ENCODE data around the gene CCDC40.

Gene CCDC40

DNA sequence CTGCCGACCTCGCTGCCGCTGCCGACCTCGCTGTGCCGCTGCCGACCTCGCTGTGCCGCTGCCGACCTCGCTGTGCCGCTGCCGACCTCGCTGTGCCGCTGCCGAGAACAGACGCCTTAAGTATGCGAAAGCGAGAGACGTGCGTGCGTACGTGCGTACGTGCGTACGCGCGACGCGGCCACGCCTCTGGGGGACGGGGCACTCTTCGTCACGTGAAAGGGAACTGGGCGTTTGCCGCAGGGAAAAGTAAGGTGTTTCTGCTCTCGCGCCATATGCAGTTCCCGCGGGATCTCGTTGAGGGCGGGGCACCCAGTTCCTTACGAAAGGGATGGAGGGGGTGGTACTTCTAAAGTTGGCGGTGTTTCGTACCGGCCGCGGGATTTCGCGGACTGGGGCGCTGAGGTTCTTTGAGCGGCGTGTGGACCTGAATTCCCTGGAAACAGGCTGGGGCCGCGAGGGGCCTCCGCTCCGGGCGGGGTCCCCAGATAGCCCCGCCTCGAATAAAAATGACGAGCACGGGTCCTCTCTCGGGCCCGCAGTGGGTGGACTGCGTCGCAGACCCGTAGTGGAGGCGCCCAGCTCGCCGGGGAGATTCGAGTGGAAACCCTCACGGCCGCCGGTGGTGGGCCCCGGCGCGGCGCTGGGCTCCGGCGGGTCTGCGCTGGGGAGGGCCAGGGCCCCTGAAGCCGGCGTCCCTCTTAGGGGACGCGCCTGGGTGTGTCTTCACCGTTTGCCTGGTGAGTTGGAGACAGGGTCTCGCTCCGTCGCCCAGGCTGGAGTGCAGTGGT, 110.8 kb downstream of the CCDC40 start, which contains the start of gene EIF4A3:
TSS of gene EIF4A3 (minus strand) at position 94 of the 788 bp plus-strand sequence. CDS start 167 bp downstream, outside the sequence.
- peak; percentile 94 to 95 for DNase-seq

Measured in hippocampal formation (tissue), 2 donors.